Esophagus muscularis mucosa (tissue), 4 donors: ENCODE results near the gene CCNJL. TPM values are rescaled to one million over a fixed set of nuclear protein-coding genes. Genes with fewer than 3 reads are reported as not detected.

Source experiments
- DNase-seq: peaks from one replicate; pipeline ENCODE4 v3.0.0-alpha.2; 2017; ENCODE audit errors: extremely low spot score
- H3K27ac ChIP-seq, 4 donors: fragments of 200-600 bp; sonication (generic); replicated peaks in 1 of 4; 1 replicate in 3 of 4; 2 replicates in 1 of 4; pipeline ENCODE4 v1.5.1; 2016 to 2019; ENCODE audit warnings: mild to moderate bottlenecking in 1 of 4
- H3K27me3 ChIP-seq, 4 donors: fragments of 200-600 bp; sonication (generic); one replicate each; pipeline versions ENCODE4 v1.5.1 to v1.6.0; 2016 to 2019
- H3K36me3 ChIP-seq, 4 donors: fragments of 200-600 bp; sonication (generic); one replicate each; pipeline ENCODE4 v1.5.1; 2016 to 2019
- H3K4me1 ChIP-seq, 4 donors: fragments of 200-600 bp; sonication (generic); one replicate each; pipeline ENCODE4 v1.5.1; 2016 to 2019
- H3K4me3 ChIP-seq, 4 donors: fragments of 200-600 bp; sonication (generic); 1 replicate in 2 of 4; 2 replicates in 2 of 4; pipeline ENCODE4 v1.5.1; 2016 to 2019; ENCODE audit warnings: mild to moderate bottlenecking in 4 of 4, moderate library complexity in 1 of 4
- H3K9me3 ChIP-seq, 4 donors: fragments of 200-600 bp; sonication (generic); 1 replicate in 3 of 4; 2 replicates in 1 of 4; pipeline ENCODE4 v1.5.1; 2016 to 2019
- EP300 ChIP-seq: sonication (generic); formaldehyde crosslinking; IDR thresholded peaks from one replicate; pipeline ENCODE4 v1.6.1; 2017; ENCODE audit warnings: antibody characterized with exemption
- POLR2A ChIP-seq: fragments of 450-650 bp; IDR thresholded peaks from one replicate; pipeline ENCODE4 v1.6.1; 2017; ENCODE audit warnings: antibody characterized with exemption, moderate library complexity, mild to moderate bottlenecking, low read depth
- POLR2AphosphoS5 ChIP-seq, 2 donors: sonication (generic); formaldehyde crosslinking; IDR thresholded peaks; one replicate each; pipeline ENCODE4 v1.6.1; 2017; ENCODE audit warnings: antibody characterized with exemption in 2 of 2
- WGBS: methylation state at CpG from one replicate; pipeline ENCODE4 v1.1.5; 2018; 5-methylcytosine and 5-hydroxymethylcytosine counted together
- intact Hi-C: fragments of 100-400 bp; cut with DNase I; formaldehyde crosslinking; loops from one replicate; pipeline ENCODE4 v1.15.1; 2023
- total RNA-seq, 4 donors: library from RNA; depleted of rRNA; stranded (reverse); fragments of >200 nt; gene quantifications; one replicate each; pipeline versions ENCODE4 v1.1.0 to v1.2.1, GENCODE V29; 2016
- TF ChIP-seq, protein P1 (sequence below), 3 experiments: fragments of 200-600 bp in 2 of 3; fragments of 450-650 bp in 1 of 3; sonication (generic) in 2 of 3; IDR thresholded peaks; one replicate each; pipeline ENCODE4 v1.5.1; 2017 to 2019; ENCODE audit warnings: antibody characterized with exemption in 3 of 3, mild to moderate bottlenecking in 2 of 3, moderate library complexity in 1 of 3

Gene CCNJL
- total RNA-seq, 4 donors from 2014 or later, result 0.83 to 2.5 (median 1.3) TPM

DNA sequence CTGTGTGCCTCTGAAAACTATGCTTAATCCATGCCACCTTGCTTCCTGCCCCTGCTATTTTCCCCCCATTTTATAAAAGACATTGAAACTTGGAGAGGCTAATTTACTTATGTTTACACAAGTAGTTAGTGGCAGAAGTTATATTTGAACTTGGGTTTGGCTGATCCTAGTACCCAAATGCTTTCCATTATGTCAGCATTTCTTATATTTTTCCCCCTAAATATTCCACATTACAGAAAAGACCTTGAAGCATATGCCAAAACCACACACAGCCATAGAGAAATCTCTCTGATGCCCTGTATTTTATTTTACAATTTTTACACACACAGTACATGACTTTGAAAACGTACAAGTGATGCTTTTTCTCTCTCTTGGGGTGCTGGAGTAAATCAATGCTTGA lies 46.9 kb upstream of the CCNJL start:
- TF ChIP-seq POLR2A, result no peak
- TF ChIP-seq EP300, result no peak
- TF ChIP-seq POLR2AphosphoS5 (IDR thresholded peaks at IDR 0.05), result no peak
- TF ChIP-seq, protein P1, sequence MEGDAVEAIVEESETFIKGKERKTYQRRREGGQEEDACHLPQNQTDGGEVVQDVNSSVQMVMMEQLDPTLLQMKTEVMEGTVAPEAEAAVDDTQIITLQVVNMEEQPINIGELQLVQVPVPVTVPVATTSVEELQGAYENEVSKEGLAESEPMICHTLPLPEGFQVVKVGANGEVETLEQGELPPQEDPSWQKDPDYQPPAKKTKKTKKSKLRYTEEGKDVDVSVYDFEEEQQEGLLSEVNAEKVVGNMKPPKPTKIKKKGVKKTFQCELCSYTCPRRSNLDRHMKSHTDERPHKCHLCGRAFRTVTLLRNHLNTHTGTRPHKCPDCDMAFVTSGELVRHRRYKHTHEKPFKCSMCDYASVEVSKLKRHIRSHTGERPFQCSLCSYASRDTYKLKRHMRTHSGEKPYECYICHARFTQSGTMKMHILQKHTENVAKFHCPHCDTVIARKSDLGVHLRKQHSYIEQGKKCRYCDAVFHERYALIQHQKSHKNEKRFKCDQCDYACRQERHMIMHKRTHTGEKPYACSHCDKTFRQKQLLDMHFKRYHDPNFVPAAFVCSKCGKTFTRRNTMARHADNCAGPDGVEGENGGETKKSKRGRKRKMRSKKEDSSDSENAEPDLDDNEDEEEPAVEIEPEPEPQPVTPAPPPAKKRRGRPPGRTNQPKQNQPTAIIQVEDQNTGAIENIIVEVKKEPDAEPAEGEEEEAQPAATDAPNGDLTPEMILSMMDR (IDR thresholded peaks at IDR 0.05), result no peak
- Histone ChIP-seq H3K36me3 (peaks cover 0 to 3% (median 0%) of the 10 kb centered on the region in 4 donors), H3K4me1 (peaks cover 33 to 50% (median 49%) of the 10 kb centered on the region in 4 donors), H3K9me3 (no peaks in the 10 kb centered on the region), H3K27me3 (no peaks in the 10 kb centered on the region), H3K27ac (peak overlapping the region in 2 of 4 donors; percentile 10 to 37), H3K4me3 (no peak overlapping the region)
- no peak for DNase-seq
- intact Hi-C loops, result no loop called here
- WGBS, result 5% methylated on average over 1 of the region's 1 CpG

DNA sequence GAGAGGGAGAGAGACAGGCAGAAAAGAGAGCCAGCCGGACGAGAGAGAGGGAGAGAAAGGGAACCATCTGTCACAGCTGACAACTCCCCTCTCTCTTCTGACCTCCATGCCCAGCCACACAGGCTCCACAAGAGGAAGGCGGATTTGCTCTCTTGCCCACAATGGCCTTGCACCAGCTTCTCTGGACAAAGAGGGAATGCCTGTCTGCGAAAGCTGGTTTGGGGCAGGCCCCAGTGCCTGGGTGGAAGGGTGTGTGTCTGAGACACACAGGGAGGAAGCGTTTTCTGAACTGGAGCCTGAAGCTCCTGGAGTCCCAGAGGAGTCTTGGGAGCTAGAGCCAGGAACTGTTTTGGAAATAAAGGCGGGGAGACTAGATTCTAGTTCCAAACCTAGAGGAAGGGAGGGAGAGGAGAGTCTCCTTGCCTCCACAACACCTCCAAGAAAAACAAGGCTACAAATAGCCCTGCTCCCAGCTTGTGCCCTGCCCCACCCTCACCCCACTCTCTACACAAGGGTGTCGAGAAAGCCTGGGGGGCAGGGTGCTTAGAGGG lies 45.6 kb upstream of the CCNJL start:
- DNase-seq, result no peak
- H3K36me3 ChIP-seq, result peaks cover 0 to 3% (median 0%) of the 10 kb centered on the region in 4 donors
- WGBS, result 37% methylated on average over 7 of the region's 7 CpGs
- H3K4me3 ChIP-seq, result peak overlapping the region; percentile 1 to 28 (median 25)
- H3K9me3 ChIP-seq, result no peaks in the 10 kb centered on the region
- H3K27ac ChIP-seq, result peak overlapping the region; percentile 66 to 77 (median 74)
- no peak for TF ChIP-seq EP300
- TF ChIP-seq POLR2AphosphoS5 (IDR thresholded peaks at IDR 0.05), result peak; percentile 31 to 37
- TF ChIP-seq, protein P1 (IDR thresholded peaks at IDR 0.05), result no peak
- no peaks in the 10 kb centered on the region for H3K27me3 ChIP-seq
- intact Hi-C loops, result no loop called here
- peaks cover 26 to 49% (median 44%) of the 10 kb centered on the region in 4 donors for H3K4me1 ChIP-seq

DNA sequence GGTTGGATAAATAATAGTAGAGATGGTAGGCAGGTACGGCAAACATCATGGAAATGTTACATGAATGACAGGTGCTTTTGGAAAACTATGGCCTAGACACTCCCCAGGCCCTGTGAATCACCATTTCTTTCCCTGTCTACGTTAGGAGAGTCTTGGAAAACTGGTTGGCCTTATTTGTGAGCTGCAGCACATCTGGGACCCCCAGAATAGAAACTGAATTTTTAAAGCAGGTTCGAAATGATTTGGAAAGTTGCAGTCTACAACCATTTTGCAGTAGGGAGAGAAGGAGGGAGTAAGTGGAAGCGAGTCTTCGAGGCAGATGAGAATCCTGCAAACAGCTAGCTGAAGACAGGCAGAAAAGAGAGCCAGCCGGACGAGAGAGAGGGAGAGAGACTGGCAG lies 45.0 kb upstream of the CCNJL start:
- Histone ChIP-seq H3K9me3 (no peaks in the 10 kb centered on the region), H3K4me1 (peaks cover 21 to 46% (median 41%) of the 10 kb centered on the region in 4 donors)
- WGBS, result 52% methylated on average over 7 of the region's 7 CpGs

DNA sequence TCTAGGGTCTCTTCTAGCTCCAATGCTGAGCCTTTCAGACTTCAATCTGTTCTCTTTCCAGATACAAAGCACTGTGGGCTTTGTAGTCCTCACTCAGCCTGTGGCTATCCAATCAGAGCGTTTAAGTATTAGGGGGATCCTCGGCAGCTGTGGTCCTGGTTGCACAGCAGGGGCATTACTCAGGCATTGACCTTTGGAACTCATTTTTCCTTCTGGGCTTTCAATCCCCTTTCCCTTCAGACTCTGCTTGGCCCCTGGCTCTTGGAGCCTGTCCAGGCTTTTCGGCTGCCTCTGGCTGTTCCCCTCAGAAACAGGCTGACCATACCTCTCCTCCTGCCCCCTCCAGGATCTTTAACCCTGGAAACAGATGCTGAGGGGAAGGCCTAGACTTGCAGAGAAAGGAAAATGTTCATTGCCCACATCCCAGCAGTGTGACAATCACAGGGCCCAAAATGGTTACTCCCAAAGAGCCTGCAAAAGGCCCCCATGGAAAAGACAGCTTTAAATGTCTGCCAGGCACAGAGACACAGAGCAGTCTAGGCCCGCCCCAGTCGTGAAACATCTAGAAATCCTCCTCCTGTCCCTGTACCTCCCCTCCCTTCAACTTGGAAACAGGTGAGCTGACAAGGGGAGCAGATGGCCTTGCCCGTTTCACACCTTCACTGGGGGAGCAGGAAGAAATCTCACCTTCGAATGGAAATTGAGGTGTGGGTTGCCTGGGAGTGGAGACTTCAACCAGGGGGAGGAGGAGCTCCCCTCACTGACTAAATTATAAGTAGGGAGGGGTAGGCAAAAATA lies 44.4 kb upstream of the CCNJL start:
- Histone ChIP-seq H3K27ac (peak overlapping the region; percentile 66 to 77 (median 74)), H3K36me3 (peaks cover 0 to 3% (median 0%) of the 10 kb centered on the region in 4 donors), H3K4me1 (peaks cover 21 to 46% (median 41%) of the 10 kb centered on the region in 4 donors), H3K4me3 (no peak overlapping the region), H3K9me3 (no peaks in the 10 kb centered on the region), H3K27me3 (no peaks in the 10 kb centered on the region)
- intact Hi-C loops, result no loop called here
- 69% methylated on average over 7 of the region's 7 CpGs for WGBS
- TF ChIP-seq EP300 (no peak), POLR2AphosphoS5 (IDR thresholded peaks at IDR 0.05) (no peak), POLR2A (no peak)
- no peak for DNase-seq

More for the DNA sequence above, 45.0 kb upstream of the CCNJL start:
- TF ChIP-seq POLR2AphosphoS5 (IDR thresholded peaks at IDR 0.05) (no peak), EP300 (no peak), POLR2A (no peak)
- TF ChIP-seq, protein P1 (IDR thresholded peaks at IDR 0.05), result no peak
- Histone ChIP-seq H3K36me3 (peaks cover 0 to 3% (median 0%) of the 10 kb centered on the region in 4 donors), H3K27me3 (no peaks in the 10 kb centered on the region), H3K4me3 (peak overlapping the region; percentile 1 to 28 (median 25)), H3K27ac (peak overlapping the region; percentile 66 to 77 (median 74))
- intact Hi-C loops, result no loop called here
- DNase-seq, result no peak

DNA sequence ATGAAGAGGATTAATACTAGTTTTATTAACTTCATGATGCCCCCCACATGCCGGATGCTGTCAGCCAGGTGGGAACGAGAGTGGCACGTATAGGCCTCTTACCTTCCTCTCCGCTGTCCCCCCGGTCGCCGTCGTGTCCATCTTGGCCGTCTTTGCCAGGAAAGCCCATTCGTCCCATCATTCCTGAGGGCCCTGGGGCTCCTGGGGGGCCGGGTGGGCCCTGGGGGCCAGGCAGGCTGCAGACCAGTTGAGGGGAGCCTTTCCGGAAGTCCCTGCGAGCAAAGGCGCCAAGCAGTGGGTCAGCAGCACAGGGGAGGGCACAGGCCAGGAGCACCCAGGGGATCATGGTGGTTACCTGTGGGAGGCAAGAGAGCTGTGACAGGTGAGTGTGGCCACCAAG lies 42.3 kb upstream of the CCNJL start:
- intact Hi-C loops, result no loop called here
- Histone ChIP-seq H3K27me3 (no peaks in the 10 kb centered on the region), H3K4me3 (no peak overlapping the region), H3K9me3 (no peaks in the 10 kb centered on the region), H3K27ac (no peak overlapping the region), H3K36me3 (peaks cover 0 to 3% (median 0%) of the 10 kb centered on the region in 4 donors), H3K4me1 (peaks cover 18 to 43% (median 37%) of the 10 kb centered on the region in 4 donors)
- TF ChIP-seq, protein P1 (IDR thresholded peaks at IDR 0.05), result no peak
- no peak for TF ChIP-seq EP300
- no peak for DNase-seq
- WGBS, result 93% methylated on average over 14 of the region's 14 CpGs
